ENCODE results near the gene PEX13.

GRCh38 chr2:61042807-61043206 lies 25.3 kb downstream of the PEX13 start:
- TF ChIP-seq CTCF (IDR thresholded peaks at IDR 0.05) (no peak), ZFX (IDR thresholded peaks at IDR 0.05; ENCODE audit: borderline replicate concordance) (no peak)

All from 22Rv1 (cell line).